K562 (cell line): ENCODE results near the gene PTPRR. TPM values are rescaled to one million over a fixed set of nuclear protein-coding genes. Genes with fewer than 3 reads are reported as not detected.

Source experiments
- ATF7 ChIP-seq: fragments of 450-650 bp; IDR thresholded peaks from 2 replicates; pipeline ENCODE4 v1.7.1; 2014; ENCODE audit warnings: mild to moderate bottlenecking, moderate library complexity
- BRD9 ChIP-seq: fragments of 450-650 bp; IDR thresholded peaks from 2 replicates; pipeline ENCODE4 v1.6.1; 2018; ENCODE audit warnings: low read depth; ENCODE audit not compliant: partially characterized antibody
- EHMT2 ChIP-seq: fragments of 450-650 bp; IDR thresholded peaks from 2 replicates; pipeline ENCODE4 v1.6.1; 2018; ENCODE audit warnings: antibody characterized with exemption
- ETV1 ChIP-seq: fragments of 450-650 bp; conservative IDR thresholded peaks from 2 replicates; pipeline ENCODE4 v1.6.1; 2016; ENCODE audit warnings: missing genetic modification characterization, control low read depth, low read depth, missing compliant biosample characterization
- JUND ChIP-seq, 2 experiments: IDR thresholded peaks; 2 replicates in 1 of 2; 3 replicates in 1 of 2; pipeline ENCODE4 v1.6.1; 2011; ENCODE audit warnings: borderline replicate concordance in 2 of 2, low read depth in 2 of 2, low read length in 2 of 2, improper control_type of control experiment in 1 of 2, missing biosample characterization in 1 of 2, missing genetic modification characterization in 1 of 2, missing genetic modification reagents in 1 of 2
- PRMT5 ChIP-seq: sonication (generic); formaldehyde crosslinking; IDR thresholded peaks from 2 replicates; pipeline ENCODE4 v1.5.0; 2020; ENCODE audit warnings: missing genetic modification reagents
- REST ChIP-seq, 2 experiments: fragments of 450-650 bp; formaldehyde crosslinking in 1 of 2; IDR thresholded peaks; 2 replicates each; pipeline versions ENCODE4 v1.4.0 to v1.6.1; 2014 to 2020; ENCODE audit warnings: mild to moderate bottlenecking in 2 of 2, borderline replicate concordance in 1 of 2, low read depth in 1 of 2
- SAP30 ChIP-seq: fragments of 200-600 bp; sonication (generic); IDR thresholded peaks from 2 replicates; pipeline ENCODE4 v1.6.1; 2012; ENCODE audit warnings: borderline replicate concordance, low read depth, mild to moderate bottlenecking, moderate library complexity, low read length, control low read depth, inconsistent platforms; ENCODE audit not compliant: insufficient read depth, poor library complexity, severe bottlenecking
- WHSC1 ChIP-seq: IDR thresholded peaks from one replicate; pipeline ENCODE4 v1.6.1; 2012; ENCODE audit warnings: low read length, control low read depth, inconsistent platforms
- polyA plus RNA-seq, 8 experiments: library from polyadenylated mRNA; depleted of rRNA in 4 of 8; stranded (reverse) in 5 of 8; unstranded in 3 of 8; fragments of >200 nt; fragmentation: Nextera tagmentation in 2 of 8; fragmentation: Illumina TruSeq in 1 of 8; extraction: Ambion mirVana in 2 of 8; extraction: Trizol in 1 of 8; gene quantifications; 2 replicates each; pipeline versions ENCODE4 v1.2.1 to v1.2.3, GENCODE V29; 2011 to 2014; ENCODE audit warnings: inconsistent platforms in 1 of 8, missing spikeins in 1 of 8
- total RNA-seq, 7 experiments: library from RNA; depleted of rRNA in 6 of 7; stranded (reverse); fragments of >200 nt in 6 of 7; fragmentation: Illumina TruSeq in 2 of 7; extraction: Trizol in 2 of 7; gene quantifications; 2 replicates each; pipeline versions ENCODE4 v1.2.1 to v1.2.3, GENCODE V29; 2011 to 2021; ENCODE audit warnings: low replicate concordance in 1 of 7
- TF ChIP-seq, protein P1 (sequence below): fragments of 450-650 bp; IDR thresholded peaks from 2 replicates; pipeline ENCODE4 v1.6.1; 2017; ENCODE audit warnings: antibody characterized with exemption, mild to moderate bottlenecking

PTPRR gene
- total and polyA plus RNA-seq, 9 of the 15 experiments (the other 6 are each of a cell fraction or from before 2014, with no cell fraction given): 6.6 to 41.7 (median 12.3) TPM

DNA sequence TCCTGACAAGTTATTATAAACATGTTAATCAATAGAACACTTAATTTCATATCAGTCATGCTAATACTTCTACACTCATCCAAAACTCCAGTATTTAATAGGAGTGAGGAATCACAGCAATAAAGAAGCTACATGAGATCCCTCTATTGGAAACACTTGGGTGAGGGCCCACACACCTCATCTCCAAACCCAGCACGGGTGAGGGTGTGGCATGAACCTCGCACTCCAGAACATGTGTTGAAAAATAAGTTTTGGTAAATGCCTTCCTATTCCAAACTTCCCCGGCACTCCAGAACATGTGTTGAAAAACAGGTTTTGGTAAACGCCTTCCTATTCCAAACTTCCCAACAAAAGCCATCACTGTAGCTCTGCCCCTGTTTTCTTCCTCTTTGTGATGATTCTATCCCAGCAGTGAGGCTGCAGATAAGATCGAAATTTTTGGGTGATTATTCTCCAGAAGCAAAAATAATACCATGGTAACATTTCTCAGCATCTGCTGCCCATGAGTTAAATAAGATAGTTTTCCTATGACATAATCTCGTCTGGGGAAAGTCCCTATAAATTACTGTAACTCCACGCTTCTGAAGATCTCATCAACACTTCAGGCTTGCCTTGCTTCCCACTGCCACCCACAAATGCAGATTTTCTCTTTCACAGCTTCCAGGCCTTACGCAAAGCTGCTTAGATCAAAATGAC, 258.9 kb downstream of the PTPRR start (continued):
- TF ChIP-seq REST (IDR thresholded peaks at IDR 0.05; ENCODE audit: borderline replicate concordance): no peak
- TF ChIP-seq REST (CRISPR knock-in tag; IDR thresholded peaks at IDR 0.05; ENCODE audit: low read depth): no peak
- no peak; the same call in 1 of the 2 replicates for TF ChIP-seq JUND (IDR thresholded peaks at IDR 0.05; ENCODE audit: borderline replicate concordance, low read depth, low read length)
- peak; percentile 57; the same call in 2 of the 3 replicates for TF ChIP-seq JUND (tag; IDR thresholded peaks at IDR 0.05; ENCODE audit: borderline replicate concordance, low read depth, low read length)
- no peak for TF ChIP-seq EHMT2
- no peak for TF ChIP-seq ETV1 (tag)
- peak; percentile 47; the same call in 1 of the 2 replicates for TF ChIP-seq ATF7
- no peak for TF ChIP-seq PRMT5 (CRISPR knock-in tag)
- no peak for TF ChIP-seq WHSC1
- TF ChIP-seq SAP30: no peak
- TF ChIP-seq, protein P1, sequence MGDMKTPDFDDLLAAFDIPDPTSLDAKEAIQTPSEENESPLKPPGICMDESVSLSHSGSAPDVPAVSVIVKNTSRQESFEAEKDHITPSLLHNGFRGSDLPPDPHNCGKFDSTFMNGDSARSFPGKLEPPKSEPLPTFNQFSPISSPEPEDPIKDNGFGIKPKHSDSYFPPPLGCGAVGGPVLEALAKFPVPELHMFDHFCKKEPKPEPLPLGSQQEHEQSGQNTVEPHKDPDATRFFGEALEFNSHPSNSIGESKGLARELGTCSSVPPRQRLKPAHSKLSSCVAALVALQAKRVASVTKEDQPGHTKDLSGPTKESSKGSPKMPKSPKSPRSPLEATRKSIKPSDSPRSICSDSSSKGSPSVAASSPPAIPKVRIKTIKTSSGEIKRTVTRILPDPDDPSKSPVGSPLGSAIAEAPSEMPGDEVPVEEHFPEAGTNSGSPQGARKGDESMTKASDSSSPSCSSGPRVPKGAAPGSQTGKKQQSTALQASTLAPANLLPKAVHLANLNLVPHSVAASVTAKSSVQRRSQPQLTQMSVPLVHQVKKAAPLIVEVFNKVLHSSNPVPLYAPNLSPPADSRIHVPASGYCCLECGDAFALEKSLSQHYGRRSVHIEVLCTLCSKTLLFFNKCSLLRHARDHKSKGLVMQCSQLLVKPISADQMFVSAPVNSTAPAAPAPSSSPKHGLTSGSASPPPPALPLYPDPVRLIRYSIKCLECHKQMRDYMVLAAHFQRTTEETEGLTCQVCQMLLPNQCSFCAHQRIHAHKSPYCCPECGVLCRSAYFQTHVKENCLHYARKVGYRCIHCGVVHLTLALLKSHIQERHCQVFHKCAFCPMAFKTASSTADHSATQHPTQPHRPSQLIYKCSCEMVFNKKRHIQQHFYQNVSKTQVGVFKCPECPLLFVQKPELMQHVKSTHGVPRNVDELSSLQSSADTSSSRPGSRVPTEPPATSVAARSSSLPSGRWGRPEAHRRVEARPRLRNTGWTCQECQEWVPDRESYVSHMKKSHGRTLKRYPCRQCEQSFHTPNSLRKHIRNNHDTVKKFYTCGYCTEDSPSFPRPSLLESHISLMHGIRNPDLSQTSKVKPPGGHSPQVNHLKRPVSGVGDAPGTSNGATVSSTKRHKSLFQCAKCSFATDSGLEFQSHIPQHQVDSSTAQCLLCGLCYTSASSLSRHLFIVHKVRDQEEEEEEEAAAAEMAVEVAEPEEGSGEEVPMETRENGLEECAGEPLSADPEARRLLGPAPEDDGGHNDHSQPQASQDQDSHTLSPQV: peak; percentile 47
- peak; percentile 46 for TF ChIP-seq BRD9
